WTC11 (cell line): ENCODE measurements around the gene FSTL4. TPM values are rescaled to one million over a fixed set of nuclear protein-coding genes. Genes with fewer than 3 reads are reported as not detected.

Source experiments
- ATAC-seq: fragments of 200-7000 bp; cut with Tn5 transposase; 2 replicates; pipeline ENCODE4 v1.10.0; 2021; ENCODE audit warnings: mild to moderate bottlenecking, moderate library complexity
- CTCF ChIA-PET: fragments of 300-600 bp; sonication (Branson Sonifier 250); formaldehyde crosslinking; loops from one replicate; lab custom pipeline; 2021; ENCODE audit warnings: antibody characterized with exemption; lab: Charles Lee
- POLR2A ChIA-PET: fragments of 350-600 bp; sonication (Branson Sonifier 250); formaldehyde crosslinking; loops from one replicate; lab custom pipeline; 2021; ENCODE audit warnings: antibody characterized with exemption; lab: Charles Lee
- DNase-seq: peaks from one replicate; pipeline ENCODE4 v3.0.0; 2021; ENCODE audit warnings: low spot score
- H3K27ac Mint-ChIP-seq: 2 replicates; pipeline ENCODE4 v1.8.0; 2021; ENCODE audit warnings: mixed read lengths
- H3K27me3 Mint-ChIP-seq: 2 replicates; pipeline ENCODE4 v1.8.0; 2021; ENCODE audit warnings: low read depth, mild to moderate bottlenecking, moderate library complexity, mixed read lengths
- H3K36me3 Mint-ChIP-seq: 2 replicates; pipeline ENCODE4 v1.8.0; 2021; ENCODE audit warnings: mixed read lengths
- H3K4me1 Mint-ChIP-seq: 2 replicates; pipeline ENCODE4 v1.8.0; 2022; ENCODE audit warnings: mixed read lengths
- H3K4me3 Mint-ChIP-seq: 2 replicates; pipeline ENCODE4 v1.8.0; 2021; ENCODE audit warnings: mild to moderate bottlenecking, moderate library complexity, mixed read lengths
- H3K9me3 Mint-ChIP-seq: 2 replicates; pipeline ENCODE4 v1.8.0; 2021; ENCODE audit warnings: mixed read lengths
- GRHL2 ChIP-seq: fragments of 250-450 bp; sonication (Bioruptor Pico); IDR thresholded peaks from 2 replicates; pipeline ENCODE4 v1.8.0; 2022; ENCODE audit warnings: mild to moderate bottlenecking, moderate library complexity; ENCODE audit not compliant: insufficient replicate concordance, severe bottlenecking
- SOX15 ChIP-seq: fragments of 250-450 bp; sonication (Bioruptor Pico); IDR thresholded peaks from 2 replicates; pipeline ENCODE4 v1.9.0; 2021; ENCODE audit warnings: mild to moderate bottlenecking
- STAT6 ChIP-seq: sonication (generic); formaldehyde crosslinking; conservative IDR thresholded peaks from 2 replicates; pipeline ENCODE4 v1.8.1; 2023; ENCODE audit warnings: mild to moderate bottlenecking, low read depth, missing genetic modification reagents, moderate library complexity
- TEAD1 ChIP-seq: sonication (generic); formaldehyde crosslinking; IDR thresholded peaks from 2 replicates; pipeline ENCODE4 v1.8.0; 2022; ENCODE audit warnings: mild to moderate bottlenecking, missing genetic modification reagents
- ZBTB21 ChIP-seq: sonication (generic); formaldehyde crosslinking; IDR thresholded peaks from 2 replicates; pipeline ENCODE4 v1.8.1; 2023; ENCODE audit warnings: mild to moderate bottlenecking, missing genetic modification reagents, borderline replicate concordance
- ZNF317 ChIP-seq: sonication (generic); formaldehyde crosslinking; IDR thresholded peaks from 2 replicates; pipeline ENCODE4 v1.8.1; 2023; ENCODE audit warnings: low read depth, mild to moderate bottlenecking, moderate library complexity, missing genetic modification reagents, borderline replicate concordance
- ZNF416 ChIP-seq: fragments of 250-450 bp; sonication (Bioruptor Pico); IDR thresholded peaks from 2 replicates; pipeline ENCODE4 v1.9.0; 2021; ENCODE audit warnings: mild to moderate bottlenecking, inconsistent platforms
- total RNA-seq: library from RNA; stranded (reverse); gene quantifications from 3 replicates; pipeline ENCODE4 v1.2.3, GENCODE V29; 2021
- TF ChIP-seq, protein P1 (sequence below): sonication (generic); formaldehyde crosslinking; IDR thresholded peaks from 2 replicates; pipeline ENCODE4 v1.8.1; 2023; ENCODE audit warnings: mild to moderate bottlenecking, missing genetic modification reagents
- TF ChIP-seq, protein P2 (sequence below): sonication (generic); formaldehyde crosslinking; IDR thresholded peaks from 2 replicates; pipeline ENCODE4 v1.8.1; 2022; ENCODE audit warnings: low read depth, missing genetic modification reagents, borderline replicate concordance
- TF ChIP-seq, protein P3 (sequence below): sonication (generic); formaldehyde crosslinking; IDR thresholded peaks from 2 replicates; pipeline ENCODE4 v1.8.1; 2023; ENCODE audit warnings: mild to moderate bottlenecking, moderate library complexity, missing genetic modification reagents

The FSTL4 gene
- total RNA-seq, 1 experiment from 2014 or later: 6.1 TPM

- no peaks in the 10 kb centered on the region for H3K4me1 Mint-ChIP-seq
- no peak for TF ChIP-seq ZBTB21 (CRISPR knock-in tag)
- POLR2A ChIA-PET: no interaction called here
- ATAC-seq (no peak), DNase-seq (no peak)
- no peaks in the 10 kb centered on the region for H3K27me3 Mint-ChIP-seq
- CTCF ChIA-PET: interaction anchor here (1.0 kb wide), 1 partner anchor 22 kb away, joined by 3 read pairs; no protein-coding TSS in a partner anchor
- no peak overlapping the region for H3K4me3 Mint-ChIP-seq
- no peaks in the 10 kb centered on the region for H3K36me3 Mint-ChIP-seq
- no peak overlapping the region for H3K27ac Mint-ChIP-seq
- H3K9me3 Mint-ChIP-seq: no peaks in the 10 kb centered on the region
Observed at GRCh38 chr5:133269691-133270090, 342.6 kb downstream of the FSTL4 start.

GRCh38 chr5:133267601-133268000 is 344.7 kb downstream of the FSTL4 start:
- Mint-ChIP-seq H3K4me3 (no peak overlapping the region), H3K27ac (no peak overlapping the region), H3K4me1 (no peaks in the 10 kb centered on the region), H3K9me3 (no peaks in the 10 kb centered on the region), H3K27me3 (no peaks in the 10 kb centered on the region), H3K36me3 (no peaks in the 10 kb centered on the region)
- ATAC-seq (no peak), DNase-seq (no peak)
- TF ChIP-seq, protein P1, sequence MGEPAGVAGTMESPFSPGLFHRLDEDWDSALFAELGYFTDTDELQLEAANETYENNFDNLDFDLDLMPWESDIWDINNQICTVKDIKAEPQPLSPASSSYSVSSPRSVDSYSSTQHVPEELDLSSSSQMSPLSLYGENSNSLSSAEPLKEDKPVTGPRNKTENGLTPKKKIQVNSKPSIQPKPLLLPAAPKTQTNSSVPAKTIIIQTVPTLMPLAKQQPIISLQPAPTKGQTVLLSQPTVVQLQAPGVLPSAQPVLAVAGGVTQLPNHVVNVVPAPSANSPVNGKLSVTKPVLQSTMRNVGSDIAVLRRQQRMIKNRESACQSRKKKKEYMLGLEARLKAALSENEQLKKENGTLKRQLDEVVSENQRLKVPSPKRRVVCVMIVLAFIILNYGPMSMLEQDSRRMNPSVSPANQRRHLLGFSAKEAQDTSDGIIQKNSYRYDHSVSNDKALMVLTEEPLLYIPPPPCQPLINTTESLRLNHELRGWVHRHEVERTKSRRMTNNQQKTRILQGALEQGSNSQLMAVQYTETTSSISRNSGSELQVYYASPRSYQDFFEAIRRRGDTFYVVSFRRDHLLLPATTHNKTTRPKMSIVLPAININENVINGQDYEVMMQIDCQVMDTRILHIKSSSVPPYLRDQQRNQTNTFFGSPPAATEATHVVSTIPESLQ (CRISPR knock-in tag): no peak
- ChIA-PET CTCF (no interaction called here), POLR2A (no interaction called here)

- CTCF ChIA-PET: interaction anchor here (1.8 kb wide), 1 partner anchor 49 kb away, joined by 5 read pairs; no protein-coding TSS in a partner anchor
- H3K27ac Mint-ChIP-seq: no peak overlapping the region
Observed at GRCh38 chr5:133266966-133267365, 345.4 kb downstream of the FSTL4 start.

More at GRCh38 chr5:133266966-133267365, 345.4 kb downstream of the FSTL4 start:
- Mint-ChIP-seq H3K36me3 (no peaks in the 10 kb centered on the region), H3K4me1 (0 out of 2 replicates have a peak, but pooled peaks cover 6% of the 10 kb centered on the region), H3K9me3 (no peaks in the 10 kb centered on the region), H3K27me3 (no peaks in the 10 kb centered on the region), H3K4me3 (no peak overlapping the region)
- ATAC-seq (no peak), DNase-seq (no peak)
- POLR2A ChIA-PET: no interaction called here
- TF ChIP-seq, protein P2, sequence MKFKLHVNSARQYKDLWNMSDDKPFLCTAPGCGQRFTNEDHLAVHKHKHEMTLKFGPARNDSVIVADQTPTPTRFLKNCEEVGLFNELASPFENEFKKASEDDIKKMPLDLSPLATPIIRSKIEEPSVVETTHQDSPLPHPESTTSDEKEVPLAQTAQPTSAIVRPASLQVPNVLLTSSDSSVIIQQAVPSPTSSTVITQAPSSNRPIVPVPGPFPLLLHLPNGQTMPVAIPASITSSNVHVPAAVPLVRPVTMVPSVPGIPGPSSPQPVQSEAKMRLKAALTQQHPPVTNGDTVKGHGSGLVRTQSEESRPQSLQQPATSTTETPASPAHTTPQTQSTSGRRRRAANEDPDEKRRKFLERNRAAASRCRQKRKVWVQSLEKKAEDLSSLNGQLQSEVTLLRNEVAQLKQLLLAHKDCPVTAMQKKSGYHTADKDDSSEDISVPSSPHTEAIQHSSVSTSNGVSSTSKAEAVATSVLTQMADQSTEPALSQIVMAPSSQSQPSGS: no peak
- TF ChIP-seq, protein P3, sequence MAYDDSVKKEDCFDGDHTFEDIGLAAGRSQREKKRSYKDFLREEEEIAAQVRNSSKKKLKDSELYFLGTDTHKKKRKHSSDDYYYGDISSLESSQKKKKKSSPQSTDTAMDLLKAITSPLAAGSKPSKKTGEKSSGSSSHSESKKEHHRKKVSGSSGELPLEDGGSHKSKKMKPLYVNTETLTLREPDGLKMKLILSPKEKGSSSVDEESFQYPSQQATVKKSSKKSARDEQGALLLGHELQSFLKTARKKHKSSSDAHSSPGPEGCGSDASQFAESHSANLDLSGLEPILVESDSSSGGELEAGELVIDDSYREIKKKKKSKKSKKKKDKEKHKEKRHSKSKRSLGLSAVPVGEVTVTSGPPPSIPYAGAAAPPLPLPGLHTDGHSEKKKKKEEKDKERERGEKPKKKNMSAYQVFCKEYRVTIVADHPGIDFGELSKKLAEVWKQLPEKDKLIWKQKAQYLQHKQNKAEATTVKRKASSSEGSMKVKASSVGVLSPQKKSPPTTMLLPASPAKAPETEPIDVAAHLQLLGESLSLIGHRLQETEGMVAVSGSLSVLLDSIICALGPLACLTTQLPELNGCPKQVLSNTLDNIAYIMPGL: no peak
- TF ChIP-seq SOX15 (no peak), GRHL2 (CRISPR knock-in tag) (no peak), ZNF416 (CRISPR knock-in tag) (no peak), TEAD1 (CRISPR knock-in tag) (no peak), STAT6 (CRISPR knock-in tag) (no peak), ZNF317 (CRISPR knock-in tag) (no peak)
